RKO (cell line): ENCODE results near the gene CDSN.
A peak's percentile ranks its signal among the peaks of the same experiment; 100 is the strongest.

Experiments used
- DNase-seq: peaks from one replicate; pipeline ENCODE4 v3.0.0-alpha.2; 2016; ENCODE audit warnings: low spot score

Gene CDSN

GRCh38 chr6:31144970-31145340, 24.7 kb upstream of the CDSN start:
- no peak for DNase-seq

GRCh38 chr6:31144296-31144969, 24.2 kb upstream of the CDSN start:
- no peak for DNase-seq

GRCh38 chr6:31143148-31143547, 22.9 kb upstream of the CDSN start:
- no peak for DNase-seq

GRCh38 chr6:31142361-31142761, 22.1 kb upstream of the CDSN start:
- no peak for DNase-seq

GRCh38 chr6:31140643-31141042, 20.4 kb upstream of the CDSN start:
- DNase-seq, result no peak

GRCh38 chr6:31139599-31139998, 19.4 kb upstream of the CDSN start:
- DNase-seq, result no peak

GRCh38 chr6:31138982-31139381, 18.7 kb upstream of the CDSN start, which contains the start of gene PSORS1C2:
Gene PSORS1C2, minus strand, starts transcription at chr6:31139066. Its CDS starts 40 bp downstream, at chr6:31139026.
- no peak for DNase-seq

GRCh38 chr6:31135710-31136109, 15.5 kb upstream of the CDSN start:
- DNase-seq, result no peak

- no peak for DNase-seq
These were observed 12.6 kb upstream of the CDSN start for GRCh38 chr6:31132806-31133205.

- no peak for DNase-seq
These were observed 11.3 kb upstream of the CDSN start for GRCh38 chr6:31131595-31131994.

- no peak for DNase-seq
These were observed 10.5 kb upstream of the CDSN start for GRCh38 chr6:31130751-31131150.

- no peak for DNase-seq
These were observed 8.9 kb upstream of the CDSN start for GRCh38 chr6:31129130-31129529.

GRCh38 chr6:31128093-31128676, 7.9 kb upstream of the CDSN start:
- DNase-seq, result peak; percentile 24

GRCh38 chr6:31126396-31127175, 6.3 kb upstream of the CDSN start:
- no peak for DNase-seq

- DNase-seq, result no peak
These were observed 5.5 kb upstream of the CDSN start for GRCh38 chr6:31125586-31126363.

GRCh38 chr6:31125162-31125561, 4.9 kb upstream of the CDSN start:
- DNase-seq, result no peak

GRCh38 chr6:31122791-31123706, 2.8 kb upstream of the CDSN start:
- no peak for DNase-seq

GRCh38 chr6:31121131-31121790, 1.0 kb upstream of the CDSN start:
- no peak for DNase-seq

- DNase-seq, result no peak
These were observed 2.1 kb downstream of the CDSN start for GRCh38 chr6:31118178-31118577.

- no peak for DNase-seq
These were observed 3.4 kb downstream of the CDSN start for GRCh38 chr6:31116661-31117385.
